Liver (tissue), 3 donors: ENCODE data around the gene SCNN1B.

Source experiments
- HNF4A ChIP-seq, 2 donors: conservative IDR thresholded peaks; 2 replicates each; pipeline ENCODE4 v1.6.1; 2016; ENCODE audit warnings: antibody characterized with exemption in 2 of 2, mild to moderate bottlenecking in 2 of 2
- HNF4G ChIP-seq: IDR thresholded peaks from 2 replicates; pipeline ENCODE4 v1.6.1; 2016; ENCODE audit warnings: antibody characterized with exemption
- TF ChIP-seq, protein P1 (sequence below): fragments of 150-350 bp; IDR thresholded peaks from 2 replicates; pipeline ENCODE4 v1.5.1; 2017; ENCODE audit warnings: improper control_type of control experiment, low read depth, low read length; ENCODE audit not compliant: missing input control
- TF ChIP-seq, protein P2 (sequence below): IDR thresholded peaks from 2 replicates; pipeline ENCODE4 v1.6.1; 2016; ENCODE audit warnings: antibody characterized with exemption, mild to moderate bottlenecking
- donor health status: healthy.
- donor health status: healthy.

DNA sequence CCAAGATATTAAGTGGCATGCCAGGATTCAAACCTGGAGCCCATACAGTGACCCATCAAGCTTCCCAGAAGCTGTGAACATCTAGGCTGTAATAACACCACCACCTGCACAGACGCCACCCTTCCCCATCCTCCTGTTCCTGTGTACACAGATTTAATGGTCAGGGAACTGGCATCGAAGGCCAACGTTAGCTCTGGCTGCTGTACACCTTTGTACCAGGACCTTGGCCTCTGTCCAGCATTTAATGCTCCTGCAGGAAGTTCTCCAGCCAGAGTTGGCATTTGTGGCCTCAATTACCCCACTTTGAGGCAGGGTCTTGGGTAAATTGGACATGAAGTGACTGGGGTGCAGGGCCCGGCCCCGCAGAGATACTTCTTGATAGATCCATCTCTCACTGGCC lies 49.3 kb downstream of the SCNN1B start:
- TF ChIP-seq, protein P1, sequence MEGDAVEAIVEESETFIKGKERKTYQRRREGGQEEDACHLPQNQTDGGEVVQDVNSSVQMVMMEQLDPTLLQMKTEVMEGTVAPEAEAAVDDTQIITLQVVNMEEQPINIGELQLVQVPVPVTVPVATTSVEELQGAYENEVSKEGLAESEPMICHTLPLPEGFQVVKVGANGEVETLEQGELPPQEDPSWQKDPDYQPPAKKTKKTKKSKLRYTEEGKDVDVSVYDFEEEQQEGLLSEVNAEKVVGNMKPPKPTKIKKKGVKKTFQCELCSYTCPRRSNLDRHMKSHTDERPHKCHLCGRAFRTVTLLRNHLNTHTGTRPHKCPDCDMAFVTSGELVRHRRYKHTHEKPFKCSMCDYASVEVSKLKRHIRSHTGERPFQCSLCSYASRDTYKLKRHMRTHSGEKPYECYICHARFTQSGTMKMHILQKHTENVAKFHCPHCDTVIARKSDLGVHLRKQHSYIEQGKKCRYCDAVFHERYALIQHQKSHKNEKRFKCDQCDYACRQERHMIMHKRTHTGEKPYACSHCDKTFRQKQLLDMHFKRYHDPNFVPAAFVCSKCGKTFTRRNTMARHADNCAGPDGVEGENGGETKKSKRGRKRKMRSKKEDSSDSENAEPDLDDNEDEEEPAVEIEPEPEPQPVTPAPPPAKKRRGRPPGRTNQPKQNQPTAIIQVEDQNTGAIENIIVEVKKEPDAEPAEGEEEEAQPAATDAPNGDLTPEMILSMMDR: no peak
- no peak for TF ChIP-seq HNF4G
- TF ChIP-seq, protein P2, sequence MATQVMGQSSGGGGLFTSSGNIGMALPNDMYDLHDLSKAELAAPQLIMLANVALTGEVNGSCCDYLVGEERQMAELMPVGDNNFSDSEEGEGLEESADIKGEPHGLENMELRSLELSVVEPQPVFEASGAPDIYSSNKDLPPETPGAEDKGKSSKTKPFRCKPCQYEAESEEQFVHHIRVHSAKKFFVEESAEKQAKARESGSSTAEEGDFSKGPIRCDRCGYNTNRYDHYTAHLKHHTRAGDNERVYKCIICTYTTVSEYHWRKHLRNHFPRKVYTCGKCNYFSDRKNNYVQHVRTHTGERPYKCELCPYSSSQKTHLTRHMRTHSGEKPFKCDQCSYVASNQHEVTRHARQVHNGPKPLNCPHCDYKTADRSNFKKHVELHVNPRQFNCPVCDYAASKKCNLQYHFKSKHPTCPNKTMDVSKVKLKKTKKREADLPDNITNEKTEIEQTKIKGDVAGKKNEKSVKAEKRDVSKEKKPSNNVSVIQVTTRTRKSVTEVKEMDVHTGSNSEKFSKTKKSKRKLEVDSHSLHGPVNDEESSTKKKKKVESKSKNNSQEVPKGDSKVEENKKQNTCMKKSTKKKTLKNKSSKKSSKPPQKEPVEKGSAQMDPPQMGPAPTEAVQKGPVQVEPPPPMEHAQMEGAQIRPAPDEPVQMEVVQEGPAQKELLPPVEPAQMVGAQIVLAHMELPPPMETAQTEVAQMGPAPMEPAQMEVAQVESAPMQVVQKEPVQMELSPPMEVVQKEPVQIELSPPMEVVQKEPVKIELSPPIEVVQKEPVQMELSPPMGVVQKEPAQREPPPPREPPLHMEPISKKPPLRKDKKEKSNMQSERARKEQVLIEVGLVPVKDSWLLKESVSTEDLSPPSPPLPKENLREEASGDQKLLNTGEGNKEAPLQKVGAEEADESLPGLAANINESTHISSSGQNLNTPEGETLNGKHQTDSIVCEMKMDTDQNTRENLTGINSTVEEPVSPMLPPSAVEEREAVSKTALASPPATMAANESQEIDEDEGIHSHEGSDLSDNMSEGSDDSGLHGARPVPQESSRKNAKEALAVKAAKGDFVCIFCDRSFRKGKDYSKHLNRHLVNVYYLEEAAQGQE: no peak
- no peak for TF ChIP-seq HNF4A (conservative IDR thresholded peaks at IDR 0.05)
